Chondrocyte (in vitro differentiated cells): ENCODE data around the gene STK24. TPM values are rescaled to one million over a fixed set of nuclear protein-coding genes. Genes with fewer than 3 reads are reported as not detected.
"Not testable (repeated sequence)": the region's sequence is repeated elsewhere in the genome, so short reads cannot be mapped to it uniquely, and the experiment has no call there.

Experiments
- DNase-seq: peaks from one replicate; pipeline ENCODE4 v3.0.0; 2021; ENCODE audit warnings: mixed read lengths, low spot score
- H3K27ac Mint-ChIP-seq: one replicate; pipeline ENCODE4 v1.8.0; 2021; ENCODE audit warnings: mild to moderate bottlenecking, moderate library complexity, mixed read lengths; ENCODE audit not compliant: unreplicated experiment
- H3K27me3 Mint-ChIP-seq: 2 replicates; pipeline ENCODE4 v1.8.0; 2021; ENCODE audit warnings: low read depth, mixed read lengths
- H3K36me3 Mint-ChIP-seq: 2 replicates; pipeline ENCODE4 v1.8.0; 2021; ENCODE audit warnings: low read depth, mixed read lengths
- H3K4me1 Mint-ChIP-seq: 2 replicates; pipeline ENCODE4 v1.8.0; 2021; ENCODE audit warnings: low read depth, mild to moderate bottlenecking, mixed read lengths
- H3K4me3 Mint-ChIP-seq: one replicate; pipeline ENCODE4 v1.8.0; 2021; ENCODE audit warnings: mild to moderate bottlenecking, moderate library complexity, mixed read lengths; ENCODE audit not compliant: unreplicated experiment
- H3K9me3 Mint-ChIP-seq: 2 replicates; pipeline ENCODE4 v1.8.0; 2021; ENCODE audit warnings: low read depth, mixed read lengths
- long read RNA-seq: library from polyadenylated mRNA; stranded (forward); transcript quantifications from one replicate; pipeline ENCODE4 v2.0.0, GENCODE V29; 2021
- total RNA-seq: library from RNA; stranded (reverse); gene quantifications from 3 replicates; pipeline ENCODE4 v1.2.1, GENCODE V29; 2021
- TF ChIP-seq, protein P1 (sequence below): fragments of 200-600 bp; sonication (generic); IDR thresholded peaks from 2 replicates; pipeline ENCODE4 v1.5.0; 2021; ENCODE audit warnings: antibody characterized with exemption, mild to moderate bottlenecking, moderate library complexity

Gene STK24
- 98.2 to 105 TPM (median 100 TPM) in 3 replicates for total RNA-seq
- long read RNA-seq, full-length matches to known transcripts = 65 of 81 reads
- long read RNA-seq, partial matches to known transcripts = 12 of 81 reads
- long read RNA-seq, other reads (novel, unspliced or antisense) = 4 of 81 reads

DNA sequence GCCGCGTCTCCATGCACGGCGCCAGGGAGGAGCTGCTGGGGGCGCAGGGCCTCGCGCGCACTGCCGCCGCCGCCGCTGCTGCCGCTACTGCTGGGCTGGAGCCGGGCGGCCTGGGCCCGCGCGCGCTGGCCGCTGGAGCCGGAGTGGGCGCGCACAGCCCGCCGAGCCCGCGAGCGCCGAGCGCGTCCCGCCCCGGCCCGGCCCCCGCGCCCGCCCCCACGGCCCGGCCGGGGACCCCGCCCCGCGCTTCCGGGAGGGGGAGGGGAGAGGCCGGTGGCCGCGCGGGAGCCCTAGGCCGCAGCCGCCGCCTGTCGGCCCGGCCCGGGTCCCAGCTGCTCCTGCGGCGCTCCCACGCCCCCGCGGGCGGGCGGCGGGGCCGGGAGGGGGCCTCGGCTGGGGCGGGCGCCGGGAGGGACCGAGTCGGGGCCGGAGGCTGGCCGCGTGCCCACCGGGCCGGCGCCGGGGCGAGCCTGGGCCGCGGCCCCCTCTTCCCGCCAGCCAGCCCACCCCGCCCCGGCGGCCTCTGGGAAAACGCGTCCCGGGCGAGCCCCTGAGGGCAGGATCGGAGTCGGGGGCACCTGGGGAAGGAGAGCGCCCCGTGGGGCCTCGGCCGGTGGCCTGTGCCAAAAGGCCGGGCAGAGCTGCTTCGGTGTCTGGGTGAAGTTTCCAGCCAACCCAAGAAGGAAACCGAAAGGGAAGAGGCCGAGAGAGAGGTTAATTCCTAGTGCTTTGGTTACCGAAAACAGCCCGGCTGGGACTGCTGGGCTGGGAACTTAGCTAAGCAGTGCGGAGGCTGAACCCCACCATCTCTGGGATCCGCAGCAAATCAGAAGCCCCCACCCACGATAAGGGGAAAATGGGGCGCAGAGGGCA is at the start of gene STK24:
Gene STK24, minus strand, starts transcription at position 145 of the 873 bp plus-strand sequence. CDS start 321 bp downstream, outside the sequence.
- Mint-ChIP-seq H3K4me1 (peaks cover 58% of the 10 kb centered on the region), H3K27me3 (no peaks in the 10 kb centered on the region), H3K36me3 (peaks cover 2% of the 10 kb centered on the region), H3K27ac (peak within 1 kb of the TSS; percentile 94), H3K9me3 (no peaks in the 10 kb centered on the region), H3K4me3 (peak within 1 kb of the TSS; percentile 86)
- TF ChIP-seq, protein P1, sequence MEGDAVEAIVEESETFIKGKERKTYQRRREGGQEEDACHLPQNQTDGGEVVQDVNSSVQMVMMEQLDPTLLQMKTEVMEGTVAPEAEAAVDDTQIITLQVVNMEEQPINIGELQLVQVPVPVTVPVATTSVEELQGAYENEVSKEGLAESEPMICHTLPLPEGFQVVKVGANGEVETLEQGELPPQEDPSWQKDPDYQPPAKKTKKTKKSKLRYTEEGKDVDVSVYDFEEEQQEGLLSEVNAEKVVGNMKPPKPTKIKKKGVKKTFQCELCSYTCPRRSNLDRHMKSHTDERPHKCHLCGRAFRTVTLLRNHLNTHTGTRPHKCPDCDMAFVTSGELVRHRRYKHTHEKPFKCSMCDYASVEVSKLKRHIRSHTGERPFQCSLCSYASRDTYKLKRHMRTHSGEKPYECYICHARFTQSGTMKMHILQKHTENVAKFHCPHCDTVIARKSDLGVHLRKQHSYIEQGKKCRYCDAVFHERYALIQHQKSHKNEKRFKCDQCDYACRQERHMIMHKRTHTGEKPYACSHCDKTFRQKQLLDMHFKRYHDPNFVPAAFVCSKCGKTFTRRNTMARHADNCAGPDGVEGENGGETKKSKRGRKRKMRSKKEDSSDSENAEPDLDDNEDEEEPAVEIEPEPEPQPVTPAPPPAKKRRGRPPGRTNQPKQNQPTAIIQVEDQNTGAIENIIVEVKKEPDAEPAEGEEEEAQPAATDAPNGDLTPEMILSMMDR = no peak
- DNase-seq = no peak

GRCh38 chr13:98626298-98626935 is 49.5 kb upstream of the STK24 start:
- TF ChIP-seq, protein P1 = no peak
- Mint-ChIP-seq H3K27ac (no peak overlapping the region), H3K4me3 (no peak overlapping the region), H3K27me3 (no peaks in the 10 kb centered on the region), H3K36me3 (no peaks in the 10 kb centered on the region), H3K9me3 (no peaks in the 10 kb centered on the region), H3K4me1 (peaks cover 17% of the 10 kb centered on the region)
- no peak for DNase-seq

GRCh38 chr13:98624589-98624988 is 47.7 kb upstream of the STK24 start:
- not testable (repeated sequence) for H3K4me3 Mint-ChIP-seq, H3K27me3 Mint-ChIP-seq, H3K36me3 Mint-ChIP-seq, H3K27ac Mint-ChIP-seq, H3K9me3 Mint-ChIP-seq, DNase-seq
- H3K4me1 Mint-ChIP-seq = peaks cover 20% of the 10 kb centered on the region

- H3K9me3 Mint-ChIP-seq = no peaks in the 10 kb centered on the region
- H3K27me3 Mint-ChIP-seq = no peaks in the 10 kb centered on the region
- H3K4me3 Mint-ChIP-seq = no peak overlapping the region
- DNase-seq = no peak
- H3K4me1 Mint-ChIP-seq = peaks cover 20% of the 10 kb centered on the region
- TF ChIP-seq, protein P1 = no peak
- H3K36me3 Mint-ChIP-seq = no peaks in the 10 kb centered on the region
- peak overlapping the region; percentile 85 for H3K27ac Mint-ChIP-seq
These were observed 46.0 kb upstream of the STK24 start for GRCh38 chr13:98622931-98623331.

DNA sequence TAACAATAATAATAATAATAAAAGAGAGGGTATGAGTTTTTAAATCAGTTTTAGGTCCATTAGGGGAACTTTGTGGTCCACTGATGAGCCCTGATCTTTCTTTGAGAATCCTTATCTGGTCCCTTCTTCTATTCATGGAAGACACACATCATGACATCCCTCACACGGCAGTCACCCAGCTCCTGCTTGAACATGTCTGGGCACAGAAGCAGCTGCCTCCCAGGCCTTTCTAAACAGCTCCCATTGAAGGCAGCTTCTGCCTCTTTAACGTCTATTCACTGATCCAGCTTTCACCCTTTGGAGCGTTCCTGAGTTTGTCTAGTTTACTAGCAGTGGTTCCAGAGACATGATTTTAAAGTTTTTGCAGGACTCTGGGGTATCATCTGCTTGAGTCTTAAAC is 42.6 kb upstream of the STK24 start:
- Mint-ChIP-seq H3K27ac (no peak overlapping the region), H3K4me1 (peaks cover 20% of the 10 kb centered on the region), H3K9me3 (no peaks in the 10 kb centered on the region), H3K36me3 (no peaks in the 10 kb centered on the region), H3K4me3 (no peak overlapping the region), H3K27me3 (peaks cover 6% of the 10 kb centered on the region)
- no peak for DNase-seq
- TF ChIP-seq, protein P1 = no peak

DNA sequence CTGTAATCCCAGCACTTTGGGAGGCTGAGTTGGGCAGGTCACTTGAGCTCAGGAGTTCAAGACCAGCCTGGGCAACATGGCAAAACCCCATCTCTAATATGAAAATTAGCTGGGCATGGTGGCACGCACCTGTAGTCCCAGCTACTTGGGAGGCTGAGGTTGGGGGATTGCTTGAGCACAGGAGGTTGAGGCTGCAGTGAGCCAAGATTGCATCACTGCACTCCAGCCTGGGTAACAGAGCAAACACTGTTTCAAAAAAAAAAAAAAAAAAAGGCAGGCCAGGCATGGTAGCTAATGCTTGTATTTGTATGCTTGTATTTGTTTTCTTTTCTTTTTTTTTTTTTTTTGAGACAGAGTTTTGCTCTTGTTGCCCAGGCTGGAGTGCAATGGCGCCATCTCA is 38.7 kb upstream of the STK24 start:
- H3K27me3 Mint-ChIP-seq = peaks cover 12% of the 10 kb centered on the region
- not testable (repeated sequence) for H3K36me3 Mint-ChIP-seq, H3K9me3 Mint-ChIP-seq, H3K27ac Mint-ChIP-seq, DNase-seq, H3K4me3 Mint-ChIP-seq, H3K4me1 Mint-ChIP-seq
